ENCODE data around the gene ANKAR. TPM values are rescaled to one million over a fixed set of nuclear protein-coding genes. Genes with fewer than 3 reads are reported as not detected.
"Not testable (repeated sequence)": the region's sequence is repeated elsewhere in the genome, so short reads cannot be mapped to it uniquely, and the experiment has no call there.

Gene ANKAR
- total and polyA plus RNA-seq, 9 donors, result 3.7 to 16.3 (median 5.2) TPM

DNA sequence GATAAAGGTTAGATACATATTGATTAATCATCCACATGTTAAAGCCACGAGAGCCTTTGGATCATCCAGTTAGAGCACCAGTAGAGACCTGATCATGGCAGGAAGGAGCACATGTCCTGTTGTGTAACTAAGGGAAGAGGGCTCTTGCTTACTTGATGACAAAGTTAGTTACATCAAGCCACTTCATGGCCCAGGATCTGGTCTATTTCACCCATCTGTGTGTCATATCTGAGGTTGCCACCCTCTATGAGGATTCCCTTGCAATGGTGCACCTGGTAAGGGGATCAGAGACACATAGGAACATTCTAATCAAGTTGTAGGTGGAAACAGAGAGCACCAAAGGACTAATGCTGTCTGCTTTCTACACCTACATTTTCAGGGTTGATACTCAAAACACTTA is 6.7 kb downstream of the ANKAR start:
- no CpG with 5 or more reads among the region's 1 CpG for WGBS (ENCODE audit: insufficient coverage)
- no peak for DNase-seq
- Histone ChIP-seq H3K27me3 (ENCODE audit: control insufficient read depth, insufficient read depth, low read length) (no peaks in the 10 kb centered on the region), H3K36me3 (ENCODE audit: control insufficient read depth, insufficient read depth, low read length) (peaks cover 6% of the 10 kb centered on the region), H3K4me3 (ENCODE audit: low read length) (no peak overlapping the region), H3K27ac (ENCODE audit: low read length) (no peak overlapping the region), H3K9me3 (replicated peaks; ENCODE audit: control insufficient read depth, low read depth, low read length) (peaks cover 9% of the 10 kb centered on the region), H3K4me1 (ENCODE audit: control insufficient read depth, insufficient read depth, low read length) (peaks cover 3% of the 10 kb centered on the region)

DNA sequence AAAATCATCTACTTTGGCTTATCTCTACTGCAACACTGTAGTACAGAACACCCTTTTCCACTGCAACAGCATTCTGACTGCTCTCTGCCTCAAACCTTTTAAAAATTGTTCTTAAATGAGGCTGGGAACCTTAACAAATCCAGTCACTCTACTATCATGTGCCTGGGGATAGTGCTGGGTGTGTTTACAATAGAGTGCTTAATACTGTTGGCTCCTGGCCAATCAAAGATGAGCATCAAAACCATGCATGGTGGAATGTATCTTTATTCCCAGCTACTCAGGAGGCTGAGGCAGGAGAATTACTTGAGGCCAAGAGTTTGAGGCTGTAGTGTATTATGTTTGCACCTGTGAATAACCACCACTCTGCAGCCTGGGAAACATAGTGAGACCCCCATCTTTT is 7.4 kb downstream of the ANKAR start:
- H3K9me3 ChIP-seq (replicated peaks; ENCODE audit: control insufficient read depth, low read depth, low read length), result peaks cover 9% of the 10 kb centered on the region
- H3K4me1 ChIP-seq (ENCODE audit: control insufficient read depth, insufficient read depth, low read length), result peaks cover 3% of the 10 kb centered on the region
- H3K36me3 ChIP-seq (ENCODE audit: control insufficient read depth, insufficient read depth, low read length), result peaks cover 4% of the 10 kb centered on the region
- H3K27me3 ChIP-seq (ENCODE audit: control insufficient read depth, insufficient read depth, low read length), result no peaks in the 10 kb centered on the region
- H3K27ac ChIP-seq (ENCODE audit: low read length), result no peak overlapping the region
- no peak for DNase-seq
- no peak overlapping the region for H3K4me3 ChIP-seq (ENCODE audit: low read length)

DNA sequence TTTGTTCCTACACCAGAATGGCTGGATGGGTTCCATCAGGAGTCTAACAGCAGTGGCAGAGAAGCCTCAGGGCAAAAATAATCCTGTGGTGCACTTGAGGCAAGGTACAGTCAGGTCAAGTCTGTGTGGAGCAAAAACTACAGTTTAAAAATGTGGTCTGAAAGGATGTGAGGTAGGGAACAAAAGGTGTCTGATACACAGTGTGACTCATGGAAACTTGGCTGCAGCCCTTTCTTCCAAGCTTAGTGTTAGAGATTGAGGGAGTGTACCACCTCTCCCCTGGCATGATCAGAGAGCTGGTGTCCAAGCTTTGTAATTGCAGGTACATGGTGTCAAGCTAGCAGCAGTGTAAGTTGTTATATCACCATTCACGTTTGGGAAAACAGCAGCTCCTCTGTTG is 8.9 kb downstream of the ANKAR start:
- Histone ChIP-seq H3K27me3 (ENCODE audit: control insufficient read depth, insufficient read depth, low read length) (no peaks in the 10 kb centered on the region), H3K27ac (ENCODE audit: low read length) (no peak overlapping the region), H3K36me3 (ENCODE audit: control insufficient read depth, insufficient read depth, low read length) (peaks cover under 1% of the 10 kb centered on the region), H3K9me3 (replicated peaks; ENCODE audit: control insufficient read depth, low read depth, low read length) (peaks cover 3% of the 10 kb centered on the region), H3K4me3 (ENCODE audit: low read length) (no peak overlapping the region), H3K4me1 (ENCODE audit: control insufficient read depth, insufficient read depth, low read length) (peaks cover 3% of the 10 kb centered on the region)
- DNase-seq, result no peak
- 50% methylated on average over 1 of the region's 1 CpG for whole genome bisulfite sequencing (ENCODE audit: insufficient coverage)

DNA sequence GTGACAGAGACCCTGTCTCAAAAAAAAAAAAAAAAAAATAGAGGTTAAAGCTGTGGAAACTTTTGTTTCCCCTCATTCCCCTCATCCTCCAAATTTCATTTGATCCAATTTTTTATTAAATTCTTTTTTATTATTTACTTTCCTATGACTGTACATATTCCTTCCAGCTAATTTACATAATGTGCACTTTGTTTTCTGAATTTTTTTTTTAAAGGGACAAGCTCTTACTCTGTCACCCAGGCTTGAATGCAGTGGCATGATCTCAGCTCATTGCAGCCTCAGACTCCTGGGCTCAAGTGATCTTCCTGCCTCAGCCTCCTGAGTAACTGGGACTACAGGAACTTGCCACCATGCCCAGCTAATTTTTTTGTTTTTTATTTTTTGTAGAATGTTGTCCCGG is 10.3 kb downstream of the ANKAR start:
- no peaks in the 10 kb centered on the region for H3K27me3 ChIP-seq (ENCODE audit: control insufficient read depth, insufficient read depth, low read length)
- H3K36me3 ChIP-seq (ENCODE audit: control insufficient read depth, insufficient read depth, low read length), result peaks cover 3% of the 10 kb centered on the region
- peaks cover 3% of the 10 kb centered on the region for H3K4me1 ChIP-seq (ENCODE audit: control insufficient read depth, insufficient read depth, low read length)
- H3K4me3 ChIP-seq (ENCODE audit: low read length), result no peak overlapping the region
- H3K9me3 ChIP-seq (replicated peaks; ENCODE audit: control insufficient read depth, low read depth, low read length), result no peaks in the 10 kb centered on the region
- WGBS (ENCODE audit: insufficient coverage), result no CpG with 5 or more reads among the region's 1 CpG
- DNase-seq, result no peak
- H3K27ac ChIP-seq (ENCODE audit: low read length), result no peak overlapping the region

DNA sequence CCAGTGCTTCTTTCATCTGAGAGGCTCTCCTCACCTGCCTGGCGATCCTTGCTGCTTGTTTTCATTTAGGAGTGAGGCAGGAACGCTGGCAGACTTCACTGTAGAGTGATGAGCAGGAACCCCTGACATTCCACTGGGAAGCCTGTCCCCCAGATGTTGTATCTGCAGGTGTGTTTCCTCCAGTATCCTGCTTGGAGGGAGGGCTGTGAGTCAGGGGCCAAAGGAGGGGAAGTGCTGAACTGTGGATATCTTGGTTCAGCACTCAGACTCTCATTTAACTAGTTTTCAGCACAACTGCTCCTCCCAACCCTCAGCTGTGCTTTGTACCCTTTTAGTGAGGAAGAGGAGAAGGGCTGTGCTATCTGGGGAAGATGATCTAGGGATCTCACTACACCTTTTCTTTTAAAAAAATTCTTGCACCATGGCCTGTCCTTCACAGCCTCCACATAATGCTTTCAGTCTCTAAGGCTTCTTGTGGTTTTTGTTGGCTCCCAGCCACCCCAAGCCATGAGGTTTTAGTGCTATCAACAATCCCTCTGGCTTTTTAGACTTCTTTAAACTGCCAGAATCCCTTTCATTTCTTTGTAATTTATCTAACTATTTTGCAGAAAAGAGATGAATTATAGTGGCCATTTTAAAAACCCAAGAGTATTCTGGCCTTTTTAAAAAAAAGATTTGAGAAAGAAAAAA is 11.2 kb downstream of the ANKAR start:
- peaks cover 3% of the 10 kb centered on the region for H3K4me1 ChIP-seq (ENCODE audit: control insufficient read depth, insufficient read depth, low read length)
- 33% methylated on average over 2 of the region's 2 CpGs for WGBS (ENCODE audit: insufficient coverage)
- DNase-seq, result peak; percentile 26

DNA sequence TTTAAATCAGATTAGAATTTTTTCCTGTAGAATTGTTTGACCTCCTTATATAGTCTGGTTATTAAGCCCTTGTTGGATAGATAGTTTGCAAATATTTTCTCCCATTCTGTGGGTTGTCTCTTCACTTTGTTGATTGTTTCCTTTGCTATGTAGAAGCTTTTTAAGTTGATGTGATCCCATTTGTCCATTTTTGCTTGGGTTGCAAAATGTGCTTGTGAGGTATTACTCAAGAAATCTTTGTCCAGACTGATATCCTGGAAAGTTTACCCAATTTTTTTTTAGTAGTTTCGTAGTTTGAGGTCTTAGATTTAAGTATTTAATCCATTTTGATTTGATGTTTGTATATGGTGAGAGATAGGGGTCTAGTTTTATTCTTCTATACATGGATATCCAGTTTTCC is 13.3 kb downstream of the ANKAR start:
- H3K4me1 ChIP-seq (ENCODE audit: control insufficient read depth, insufficient read depth, low read length); DNase-seq; H3K27me3 ChIP-seq (ENCODE audit: control insufficient read depth, insufficient read depth, low read length); H3K27ac ChIP-seq (ENCODE audit: low read length); H3K9me3 ChIP-seq (replicated peaks; ENCODE audit: control insufficient read depth, low read depth, low read length); H3K4me3 ChIP-seq (ENCODE audit: low read length); H3K36me3 ChIP-seq (ENCODE audit: control insufficient read depth, insufficient read depth, low read length): not testable (repeated sequence)
- no CpG with 5 or more reads among the region's 1 CpG for WGBS (ENCODE audit: insufficient coverage)

More for the DNA sequence above, 11.2 kb downstream of the ANKAR start:
- no peaks in the 10 kb centered on the region for H3K27me3 ChIP-seq (ENCODE audit: control insufficient read depth, insufficient read depth, low read length)
- H3K4me3 ChIP-seq (ENCODE audit: low read length), result no peak overlapping the region
- H3K27ac ChIP-seq (ENCODE audit: low read length), result no peak overlapping the region
- peaks cover 3% of the 10 kb centered on the region for H3K36me3 ChIP-seq (ENCODE audit: control insufficient read depth, insufficient read depth, low read length)
- H3K9me3 ChIP-seq (replicated peaks; ENCODE audit: control insufficient read depth, low read depth, low read length), result no peaks in the 10 kb centered on the region

DNA sequence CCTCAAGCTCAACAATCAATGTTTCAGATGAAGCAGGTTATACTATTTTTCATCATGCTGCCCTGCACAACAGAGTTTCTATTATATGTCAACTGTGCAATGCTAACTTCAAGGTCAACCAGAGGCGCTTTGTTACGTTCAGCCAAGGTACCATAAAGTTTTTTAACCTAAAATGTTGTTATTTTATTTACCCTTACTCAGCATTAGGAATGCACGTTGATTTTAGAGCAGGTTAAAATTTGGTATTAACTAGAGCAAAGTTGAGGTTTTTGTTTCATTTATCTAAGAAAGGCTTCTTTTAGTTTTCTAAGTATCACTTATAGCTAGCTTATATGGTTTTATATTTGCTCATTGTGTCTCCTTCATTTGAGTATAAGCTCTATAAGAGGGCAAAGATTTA is 21.8 kb downstream of the ANKAR start:
- Histone ChIP-seq H3K27ac (ENCODE audit: low read length) (no peak overlapping the region), H3K36me3 (ENCODE audit: control insufficient read depth, insufficient read depth, low read length) (no peaks in the 10 kb centered on the region), H3K4me3 (ENCODE audit: low read length) (no peak overlapping the region), H3K4me1 (ENCODE audit: control insufficient read depth, insufficient read depth, low read length) (no peaks in the 10 kb centered on the region), H3K27me3 (ENCODE audit: control insufficient read depth, insufficient read depth, low read length) (no peaks in the 10 kb centered on the region), H3K9me3 (replicated peaks; ENCODE audit: control insufficient read depth, low read depth, low read length) (no peaks in the 10 kb centered on the region)
- WGBS (ENCODE audit: insufficient coverage), result no CpG with 5 or more reads among the region's 3 CpGs
- DNase-seq, result no peak

DNA sequence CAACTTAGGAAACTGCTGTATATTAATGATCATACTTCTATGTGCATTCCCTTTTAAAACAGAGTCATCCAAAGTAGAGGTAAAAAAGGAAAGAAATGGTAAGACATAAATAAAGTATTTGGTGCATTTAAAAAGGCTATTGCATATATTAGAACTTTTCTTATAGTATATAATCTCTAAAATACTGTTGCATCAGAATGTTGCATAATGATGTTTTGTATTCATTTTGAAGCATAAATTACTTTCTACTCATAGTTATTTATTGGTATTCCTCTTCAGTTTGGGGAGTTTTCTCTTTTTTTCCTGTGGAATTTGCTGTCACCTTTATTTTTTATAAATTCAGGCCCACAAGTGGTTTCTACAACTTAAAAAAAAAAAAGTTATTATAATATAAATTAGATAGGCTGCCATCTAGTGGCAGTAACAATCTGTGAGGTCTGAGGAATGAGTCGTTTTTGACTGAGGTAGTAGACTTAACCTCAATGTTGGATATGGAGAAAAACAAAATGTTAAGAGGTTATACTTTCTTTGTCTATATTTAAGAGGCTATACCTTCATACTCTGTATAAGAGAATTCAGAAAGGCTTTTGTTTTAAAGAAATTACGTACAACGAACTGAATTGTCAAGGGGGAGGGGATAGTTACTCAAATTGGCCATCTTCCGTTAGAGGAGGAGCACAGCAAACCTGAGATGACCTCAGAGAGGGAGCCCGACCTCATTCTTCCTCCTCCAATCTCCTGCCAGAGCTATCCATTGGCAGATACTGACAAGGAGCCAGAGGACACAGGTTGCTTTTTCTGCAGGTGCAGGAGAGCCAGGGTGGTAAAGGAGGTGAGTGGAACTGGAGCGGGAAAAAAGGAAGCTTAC is 23.8 kb downstream of the ANKAR start:
- peak; percentile 73 for DNase-seq
- Histone ChIP-seq H3K27ac (ENCODE audit: low read length) (no peak overlapping the region), H3K4me1 (ENCODE audit: control insufficient read depth, insufficient read depth, low read length) (no peaks in the 10 kb centered on the region), H3K36me3 (ENCODE audit: control insufficient read depth, insufficient read depth, low read length) (no peaks in the 10 kb centered on the region), H3K9me3 (replicated peaks; ENCODE audit: control insufficient read depth, low read depth, low read length) (no peaks in the 10 kb centered on the region), H3K27me3 (ENCODE audit: control insufficient read depth, insufficient read depth, low read length) (no peaks in the 10 kb centered on the region), H3K4me3 (ENCODE audit: low read length) (no peak overlapping the region)
- no CpG with 5 or more reads among the region's 6 CpGs for WGBS (ENCODE audit: insufficient coverage)

DNA sequence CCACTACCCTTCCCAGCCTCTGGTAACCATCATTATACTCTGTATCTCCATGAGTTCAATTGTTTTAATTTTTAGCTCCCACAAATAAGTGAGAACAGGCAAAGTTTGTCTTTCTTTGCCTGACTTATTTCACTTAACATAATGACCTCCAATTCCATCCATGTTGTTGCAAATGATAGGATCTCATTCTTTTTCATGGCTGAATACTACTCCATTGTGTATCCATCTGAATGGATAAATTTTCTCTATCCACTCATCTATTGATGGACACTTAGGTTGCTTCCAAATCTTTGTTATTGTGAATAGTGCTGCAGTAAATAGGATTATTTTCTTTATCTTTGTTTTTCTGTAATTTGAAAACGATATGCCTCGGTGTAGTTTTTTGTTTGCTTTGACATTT is 26.2 kb downstream of the ANKAR start:
- Histone ChIP-seq H3K4me3 (ENCODE audit: low read length) (no peak overlapping the region), H3K36me3 (ENCODE audit: control insufficient read depth, insufficient read depth, low read length) (no peaks in the 10 kb centered on the region), H3K27ac (ENCODE audit: low read length) (no peak overlapping the region), H3K9me3 (replicated peaks; ENCODE audit: control insufficient read depth, low read depth, low read length) (no peaks in the 10 kb centered on the region), H3K27me3 (ENCODE audit: control insufficient read depth, insufficient read depth, low read length) (no peaks in the 10 kb centered on the region), H3K4me1 (ENCODE audit: control insufficient read depth, insufficient read depth, low read length) (no peaks in the 10 kb centered on the region)
- no peak for DNase-seq
- no CpG with 5 or more reads among the region's 2 CpGs for WGBS (ENCODE audit: insufficient coverage)

DNA sequence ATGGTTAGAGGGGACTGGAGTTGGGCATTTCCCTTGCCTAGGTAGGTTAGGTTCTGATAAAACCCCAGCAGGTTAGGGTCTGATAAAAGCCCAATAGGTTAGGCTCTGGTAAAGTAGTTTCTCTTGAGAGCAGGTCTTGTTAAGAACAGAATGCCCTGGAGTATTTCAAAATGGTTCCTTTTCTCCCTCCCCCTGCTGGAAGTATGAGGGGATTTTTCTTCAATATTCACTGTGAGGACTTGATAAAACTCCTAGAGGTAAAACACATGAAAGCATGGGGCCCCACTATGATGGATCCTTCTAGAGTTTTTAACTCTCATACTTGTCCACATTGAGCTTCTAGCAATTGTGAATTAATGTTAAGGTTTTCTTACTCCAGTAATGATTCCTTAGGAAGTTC is 27.6 kb downstream of the ANKAR start:
- no peak overlapping the region for H3K27ac ChIP-seq (ENCODE audit: low read length)
- DNase-seq, result no peak
- H3K36me3 ChIP-seq (ENCODE audit: control insufficient read depth, insufficient read depth, low read length), result no peaks in the 10 kb centered on the region

More for the DNA sequence above, 27.6 kb downstream of the ANKAR start:
- H3K4me3 ChIP-seq (ENCODE audit: low read length), result no peak overlapping the region
- H3K4me1 ChIP-seq (ENCODE audit: control insufficient read depth, insufficient read depth, low read length), result no peaks in the 10 kb centered on the region
- no peaks in the 10 kb centered on the region for H3K27me3 ChIP-seq (ENCODE audit: control insufficient read depth, insufficient read depth, low read length)
- H3K9me3 ChIP-seq (replicated peaks; ENCODE audit: control insufficient read depth, low read depth, low read length), result no peaks in the 10 kb centered on the region
